ENCODE data around the gene GBE1.
"Not testable (repeated sequence)": the region's sequence is repeated elsewhere in the genome, so short reads cannot be mapped to it uniquely, and the experiment has no call there.

Gene GBE1

DNA sequence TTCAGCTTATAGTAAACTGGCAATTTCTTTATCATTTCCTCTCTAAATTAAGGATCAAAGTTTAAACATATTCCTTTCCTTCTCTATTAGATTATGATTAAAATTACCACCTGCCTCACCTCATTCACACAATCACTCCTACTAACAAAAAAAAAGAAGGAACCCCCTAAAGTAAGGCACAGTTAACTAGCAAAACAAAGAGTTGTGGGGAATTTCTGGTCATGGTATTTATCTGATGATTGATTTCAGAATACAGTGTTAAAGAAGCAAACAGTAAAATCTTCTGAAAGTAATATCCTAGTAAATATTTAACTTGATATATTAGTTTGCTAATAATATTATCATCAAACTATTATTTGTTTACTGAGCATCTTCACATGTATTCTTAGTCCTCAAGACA lies 8.8 kb downstream of the GBE1 start:
- DNase-seq, result no peak

DNA sequence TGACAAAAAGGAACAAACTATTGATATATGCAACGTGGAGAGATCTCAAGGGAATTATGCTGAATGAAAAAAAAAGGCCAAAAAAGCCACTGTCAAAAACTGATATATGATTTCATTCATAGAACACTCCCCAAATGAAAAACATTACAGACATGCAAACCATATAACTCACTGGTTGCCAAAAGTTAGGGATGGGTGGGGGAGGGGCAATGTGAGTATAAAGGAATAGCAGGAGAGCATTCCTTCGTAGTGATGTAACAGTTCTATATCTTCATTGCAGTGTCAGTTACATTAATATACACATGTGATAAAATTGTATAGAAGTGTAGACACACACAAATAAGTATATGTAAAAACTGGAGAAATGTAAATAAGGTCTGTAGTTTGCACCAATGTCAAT lies 12.2 kb downstream of the GBE1 start:
- DNase-seq, result no peak

DNA sequence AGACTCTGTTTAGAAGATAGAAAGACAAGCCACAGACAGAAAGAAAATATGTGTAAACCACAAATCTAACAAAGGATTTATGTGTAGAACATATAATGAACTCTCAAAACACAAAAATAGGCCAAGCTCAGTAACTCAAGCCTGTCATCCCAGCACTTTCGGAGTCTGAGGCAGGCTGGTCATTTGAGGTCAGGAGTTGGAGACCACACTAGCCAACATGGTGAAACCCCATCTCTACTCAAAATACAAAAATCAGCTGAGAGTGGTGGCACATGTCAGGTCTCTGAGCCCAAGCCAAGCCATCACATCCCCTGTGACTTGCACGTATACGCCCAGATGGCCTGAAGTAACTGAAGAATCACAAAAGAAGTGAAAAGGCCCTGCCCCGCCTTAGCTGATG lies 14.2 kb downstream of the GBE1 start:
- DNase-seq, result not testable (repeated sequence)

DNA sequence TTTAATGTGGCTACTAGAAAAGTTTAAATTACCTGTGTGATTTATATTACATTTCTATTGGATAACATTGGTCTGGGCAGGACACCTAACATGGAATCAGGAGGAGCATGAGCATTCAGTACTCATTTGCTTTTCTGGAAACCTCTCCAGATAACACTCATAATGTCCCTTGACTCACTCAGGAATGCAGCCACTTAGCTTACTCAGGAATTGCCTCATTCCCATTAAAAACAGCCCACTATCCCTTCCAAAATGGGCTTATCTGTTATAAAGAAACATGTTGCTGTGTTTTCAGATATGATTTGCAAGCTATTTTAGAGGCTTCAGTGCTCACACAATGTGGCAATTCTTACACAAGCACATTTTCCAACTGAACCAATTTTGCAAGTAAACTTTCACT lies 17.1 kb downstream of the GBE1 start:
- DNase-seq, result no peak

DNA sequence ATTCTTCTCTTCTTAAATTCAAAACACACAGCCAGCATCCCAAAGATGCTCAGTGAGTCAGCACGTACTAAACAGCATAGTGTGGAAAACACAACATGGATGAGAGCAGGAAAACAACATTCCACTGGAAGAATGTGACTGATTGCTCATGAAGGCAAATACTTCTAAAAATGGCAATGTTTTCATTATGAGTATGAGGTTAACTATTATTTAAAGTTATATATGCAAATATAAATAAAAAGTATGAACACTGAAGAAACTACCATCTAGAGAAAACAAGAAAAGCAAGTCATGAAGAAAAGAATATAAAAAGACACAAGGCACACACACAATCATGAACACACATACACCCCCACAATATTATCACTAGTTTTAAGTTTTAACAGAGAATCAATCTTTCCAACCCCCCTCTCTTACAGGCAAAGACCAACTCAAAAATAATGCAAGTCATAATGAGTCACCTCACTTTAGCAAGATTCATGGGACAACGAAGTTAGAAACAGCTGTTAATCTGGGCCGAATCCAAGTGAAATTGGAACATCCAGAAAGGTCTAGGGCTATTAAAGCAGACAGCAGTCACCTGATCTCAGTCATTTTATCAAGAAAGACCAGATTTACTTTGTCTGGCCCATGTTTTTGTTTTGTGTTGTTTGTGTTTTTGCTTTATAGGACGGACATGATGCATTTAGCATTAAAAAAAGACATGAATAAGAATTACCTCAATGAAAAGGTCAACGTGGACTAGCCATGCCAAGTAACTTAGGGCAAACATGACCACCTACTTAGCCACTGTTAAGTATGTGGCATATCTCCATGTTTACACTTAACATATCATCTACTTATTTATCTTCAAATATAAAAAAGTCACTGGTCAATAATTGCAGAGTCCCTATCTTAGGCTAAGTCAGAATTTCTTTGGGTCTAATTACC lies 18.1 kb downstream of the GBE1 start:
- no peak for DNase-seq

DNA sequence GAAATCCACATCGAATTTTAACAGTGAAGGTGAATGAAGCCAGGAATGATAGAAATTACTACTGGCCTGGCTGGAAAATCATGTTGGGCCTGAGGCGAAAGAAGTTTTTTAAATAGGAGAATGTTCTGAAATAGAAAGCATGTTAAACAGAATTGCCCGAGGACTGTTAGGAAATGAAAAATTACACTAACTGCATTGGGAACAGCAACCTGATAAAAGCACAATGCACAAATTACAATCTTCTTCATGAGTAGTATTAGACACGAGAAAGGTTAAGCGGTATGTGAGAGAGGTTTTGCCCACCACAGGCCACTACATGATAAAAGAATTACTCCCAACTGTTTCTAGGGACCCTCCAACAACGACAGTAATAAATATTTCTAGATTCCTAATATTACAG lies 18.9 kb downstream of the GBE1 start:
- DNase-seq, result no peak

DNA sequence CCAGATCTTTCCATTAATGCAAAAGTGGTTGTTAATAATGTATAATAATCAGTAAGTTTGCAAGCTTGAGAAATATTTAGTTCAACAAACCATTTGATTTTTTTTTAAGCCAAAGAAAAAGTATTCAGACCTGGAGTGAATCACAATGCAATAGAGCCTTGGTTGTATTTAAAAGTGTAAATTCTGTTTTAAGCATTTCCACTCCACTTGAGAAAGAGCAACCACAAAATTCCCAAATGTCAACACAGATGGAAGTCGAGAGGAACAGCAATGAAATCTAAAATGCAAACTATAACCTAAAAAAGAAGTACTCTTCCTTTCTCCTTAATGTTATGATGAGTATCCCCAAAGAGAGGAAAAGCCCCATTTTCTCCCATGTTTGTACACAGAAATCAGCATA lies 20.2 kb downstream of the GBE1 start:
- no peak for DNase-seq

DNA sequence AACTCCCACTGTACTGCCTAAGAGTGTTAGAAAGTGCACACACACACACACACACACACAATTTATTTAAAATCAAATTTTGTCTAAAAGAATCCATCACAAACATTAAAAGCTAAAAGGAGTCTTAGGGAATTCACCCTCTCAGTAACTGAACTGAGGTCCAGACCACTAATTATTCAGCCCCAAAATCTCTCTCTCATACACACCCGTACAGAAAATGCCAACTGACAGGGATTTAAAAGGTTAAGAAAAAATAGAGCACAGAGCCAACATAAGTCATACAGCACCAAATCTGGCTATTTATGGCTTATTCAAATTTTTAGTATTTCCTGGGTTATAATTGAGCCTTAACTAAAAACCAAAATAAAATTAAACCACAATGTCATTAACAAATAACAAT lies 20.7 kb downstream of the GBE1 start:
- no peak for DNase-seq

DNA sequence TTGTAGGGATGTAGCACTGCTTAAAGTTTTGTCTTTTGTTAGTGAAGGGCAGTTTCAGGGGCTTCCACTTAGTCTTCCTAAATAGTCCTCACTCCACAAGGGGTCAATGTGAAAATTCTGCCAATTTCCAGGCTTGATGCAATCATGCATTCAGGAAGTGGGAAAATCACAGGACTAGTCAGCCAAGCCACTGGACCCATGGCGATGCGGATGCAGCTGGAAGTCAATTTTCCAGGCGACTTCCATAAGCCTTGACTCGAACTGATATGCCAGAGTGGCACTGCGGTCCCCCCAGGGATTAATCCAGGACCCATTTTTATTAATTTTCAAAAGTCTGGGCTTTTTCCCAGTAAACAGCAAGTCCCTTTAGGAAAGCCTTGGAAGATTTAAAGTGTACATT lies 26.1 kb downstream of the GBE1 start:
- no peak for DNase-seq

DNA sequence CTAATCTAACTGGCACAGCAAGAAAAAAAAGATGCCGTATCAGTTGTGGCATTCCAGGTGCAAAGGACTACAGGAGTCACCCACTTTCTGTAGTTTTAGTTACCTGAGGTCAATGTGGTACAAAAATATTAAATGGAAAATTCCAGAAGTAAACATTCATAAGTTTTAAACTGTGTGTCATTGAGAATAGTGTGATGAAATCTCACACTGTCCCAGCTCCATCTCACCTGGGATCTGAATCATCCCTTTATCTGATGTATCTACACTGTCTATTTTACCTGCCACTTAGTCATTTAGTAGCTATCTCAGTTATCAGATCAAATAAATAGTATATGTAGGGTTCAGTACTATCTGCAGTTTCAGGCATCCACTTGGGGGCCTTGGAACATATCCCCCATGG lies 26.7 kb downstream of the GBE1 start:
- DNase-seq, result no peak

DNA sequence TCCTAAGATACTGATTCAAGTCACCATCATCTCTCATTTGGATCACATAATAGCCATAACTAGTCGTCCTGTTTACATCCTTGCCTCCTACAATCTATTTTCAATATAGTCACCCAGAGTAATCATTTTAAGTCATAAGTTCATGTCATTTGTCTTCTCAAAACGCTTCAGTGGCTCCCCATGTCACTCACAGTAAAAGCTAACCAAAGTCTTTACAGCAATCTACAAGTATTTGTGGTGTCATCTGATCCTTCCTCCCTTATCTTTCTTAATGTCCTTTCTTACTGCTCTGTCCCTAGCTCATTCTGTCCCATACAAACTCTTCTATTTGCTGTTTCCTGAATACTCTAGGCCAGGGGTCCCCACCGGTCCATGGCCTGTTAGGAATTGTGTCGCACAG lies 28.8 kb downstream of the GBE1 start:
- no peak for DNase-seq

DNA sequence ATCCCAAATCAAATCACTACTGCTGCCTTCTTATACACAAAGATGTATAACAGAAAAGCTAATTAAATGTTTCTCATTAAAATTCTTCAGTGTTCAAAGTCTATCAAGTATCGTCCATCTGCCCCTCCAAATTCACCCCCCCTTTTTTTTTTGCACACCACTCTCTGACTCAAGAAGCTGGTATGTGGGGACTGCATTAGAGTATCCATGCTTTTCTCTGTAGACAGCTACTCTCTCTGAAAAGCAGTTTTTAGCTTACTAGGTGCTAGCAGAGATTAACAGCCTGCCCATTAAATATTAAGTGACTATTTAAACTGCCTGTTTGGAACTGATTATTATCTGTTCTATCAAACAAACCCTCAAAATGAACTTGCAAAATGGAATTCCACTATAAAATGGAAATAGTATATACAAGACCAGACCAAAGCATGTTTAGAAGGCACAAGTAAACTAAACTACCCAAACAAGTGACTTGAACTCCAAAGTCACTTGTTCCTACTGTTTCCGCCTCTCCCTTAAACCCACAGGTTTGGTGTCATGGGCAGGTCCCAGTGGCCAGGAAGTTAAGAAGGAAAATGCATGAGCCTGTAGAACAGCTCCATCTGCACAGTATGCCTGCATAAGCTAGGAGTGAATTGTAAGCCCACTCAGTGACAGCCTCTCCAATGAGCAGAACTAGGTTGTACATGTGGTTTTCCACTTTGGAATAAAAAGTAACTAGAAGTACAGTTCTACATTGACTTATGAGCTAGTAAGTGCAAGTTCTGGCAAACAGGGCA lies 32.5 kb downstream of the GBE1 start:
- no peak for DNase-seq

DNA sequence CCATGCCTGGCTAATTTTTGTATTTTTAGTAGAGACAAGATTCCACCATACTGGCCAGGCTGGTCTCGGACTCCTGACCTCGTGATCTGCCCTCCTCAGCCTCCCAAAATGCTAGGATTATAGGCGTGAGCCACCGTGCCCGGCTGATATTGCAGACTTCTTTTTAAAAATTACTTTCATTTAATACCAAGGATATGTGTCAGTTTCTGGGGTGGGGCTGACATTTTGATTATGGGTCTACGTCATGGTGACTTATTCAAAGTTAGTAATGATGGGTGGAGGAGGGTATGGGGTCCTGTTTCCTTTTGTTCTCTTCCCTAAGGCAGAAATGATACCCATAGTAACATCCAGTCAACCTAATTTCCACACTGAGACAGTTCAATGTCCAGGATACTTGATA lies 34.7 kb downstream of the GBE1 start:
- no peak for DNase-seq

DNA sequence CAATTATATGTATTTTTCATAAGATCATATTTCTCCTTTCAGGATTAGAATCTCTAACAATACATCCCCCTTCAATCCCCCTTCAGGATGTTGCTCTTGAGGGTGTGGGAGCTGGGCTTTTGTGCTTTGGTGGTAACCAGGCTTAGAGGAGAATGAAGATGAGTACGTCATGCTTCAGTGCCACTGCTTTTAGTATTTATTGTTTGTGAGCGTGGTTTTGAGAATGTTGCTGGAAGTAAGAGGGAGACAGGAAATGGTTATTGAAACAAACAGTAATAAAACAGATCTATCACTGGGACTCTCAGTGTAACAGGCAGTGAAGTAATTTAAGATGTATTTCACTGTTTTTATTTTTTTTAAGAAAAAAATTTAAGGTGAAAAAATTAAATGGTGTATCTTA lies 35.3 kb downstream of the GBE1 start:
- no peak for DNase-seq

DNA sequence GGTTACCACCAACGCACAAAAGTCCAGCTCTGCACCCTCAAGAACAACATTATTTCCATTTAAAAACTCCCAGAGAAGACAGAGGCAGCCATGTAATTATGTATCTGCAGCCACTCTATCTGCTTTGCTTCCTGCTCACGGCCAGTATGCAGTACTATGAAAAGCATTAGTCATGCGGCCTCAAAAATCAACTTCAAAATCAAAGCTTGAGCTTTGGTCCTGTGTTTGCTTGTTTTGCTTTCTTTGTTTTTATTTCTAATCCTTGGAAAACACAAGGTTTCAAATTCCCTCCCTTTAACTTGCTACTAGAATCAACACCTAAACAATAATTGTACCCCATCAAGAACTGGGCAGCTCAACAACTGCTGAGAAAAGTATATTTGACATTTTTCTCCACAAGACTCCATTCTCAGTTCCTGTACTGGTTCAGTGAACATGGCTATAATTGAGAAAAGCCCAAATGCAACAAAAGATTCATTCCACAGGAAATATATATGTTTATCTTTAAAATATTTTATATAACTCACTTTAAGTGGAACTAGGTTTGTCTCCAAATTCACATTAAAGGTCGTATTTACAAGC lies 37.6 kb downstream of the GBE1 start:
- DNase-seq, result no peak

DNA sequence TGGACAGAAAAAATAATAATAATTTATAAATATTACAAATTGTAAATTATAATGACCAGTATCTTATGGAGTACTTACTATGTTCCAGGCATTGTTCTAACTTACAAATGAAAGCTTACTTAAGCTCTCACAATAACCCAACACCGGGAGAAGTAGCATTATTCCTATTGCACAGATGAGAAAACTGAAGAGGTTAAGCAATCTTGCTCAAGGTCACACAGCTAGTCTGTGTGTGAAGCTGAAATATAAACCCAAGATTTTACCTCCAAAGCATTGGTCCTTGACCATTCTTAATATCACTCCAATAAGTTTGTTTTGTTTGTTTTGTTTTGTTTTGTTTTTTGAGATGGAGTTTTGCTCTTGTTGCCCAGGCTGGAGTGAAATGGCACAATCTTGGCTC lies 43.1 kb downstream of the GBE1 start:
- no peak for DNase-seq

DNA sequence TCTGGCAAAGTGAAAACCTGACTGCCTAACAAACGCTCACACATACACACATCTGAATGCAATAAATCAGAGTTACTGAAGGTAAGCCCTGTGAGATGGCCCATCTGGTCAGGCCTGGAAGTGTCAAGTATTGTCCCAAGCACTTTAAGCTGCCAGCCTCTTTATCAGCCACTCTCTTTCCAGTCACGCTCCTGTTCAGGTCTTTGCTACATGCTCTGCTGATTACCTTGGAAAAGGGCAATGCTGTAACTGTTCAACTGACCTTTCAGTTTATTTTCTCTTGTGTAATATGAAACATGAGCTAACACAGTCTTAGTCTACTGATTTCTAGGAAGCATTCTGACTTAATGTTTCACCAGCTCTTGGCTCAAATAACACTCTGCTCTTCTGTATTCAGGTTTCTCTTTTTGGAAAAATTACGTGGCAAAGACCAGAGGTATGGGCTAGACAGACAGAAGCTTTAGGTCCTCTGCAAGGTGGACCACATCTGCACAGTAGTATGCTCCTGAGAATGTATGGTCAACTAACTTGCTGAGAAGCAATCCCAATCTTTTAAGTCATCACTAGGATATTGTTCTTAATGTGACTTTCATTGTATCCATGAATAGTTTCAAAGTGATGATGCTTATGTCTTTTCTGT lies 44.5 kb downstream of the GBE1 start:
- DNase-seq, result no peak

DNA sequence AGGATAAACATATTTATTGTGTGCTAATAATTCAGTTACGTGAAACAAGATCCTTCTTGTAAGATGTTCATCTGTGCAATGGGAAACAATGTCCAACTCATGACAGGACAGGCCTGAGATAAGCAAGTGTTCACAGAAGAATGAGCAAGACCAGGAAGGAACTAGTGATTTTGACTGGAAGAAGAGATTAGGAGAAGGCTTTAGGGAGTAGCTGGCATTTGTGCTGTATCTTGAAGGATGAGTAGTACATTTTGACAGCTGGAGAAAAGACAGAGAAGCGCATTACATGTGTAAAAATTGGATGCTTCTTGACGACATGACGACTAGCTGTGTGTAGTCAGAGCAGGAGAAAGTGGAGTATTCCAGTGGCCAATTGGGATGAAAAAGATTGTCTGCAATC lies 48.4 kb downstream of the GBE1 start:
- DNase-seq, result no peak

DNA sequence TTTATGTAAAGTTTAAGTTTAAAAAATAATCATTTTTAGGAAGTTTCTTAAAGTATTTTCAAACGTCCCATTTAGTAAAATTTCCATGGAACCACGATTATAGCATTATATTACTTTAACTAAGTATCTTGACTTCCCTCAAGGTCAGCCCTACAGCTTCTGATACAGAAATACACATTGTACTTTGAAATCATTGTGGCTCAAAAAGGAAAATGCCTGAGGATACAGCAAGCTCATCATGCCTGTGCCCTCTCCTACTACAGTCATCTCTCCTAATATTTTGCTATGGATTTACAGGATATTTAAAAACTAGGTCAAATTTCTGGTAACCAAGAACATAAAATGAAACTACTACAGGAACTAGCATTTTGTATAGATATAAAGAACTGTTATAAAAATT lies 51.8 kb downstream of the GBE1 start:
- DNase-seq, result no peak

DNA sequence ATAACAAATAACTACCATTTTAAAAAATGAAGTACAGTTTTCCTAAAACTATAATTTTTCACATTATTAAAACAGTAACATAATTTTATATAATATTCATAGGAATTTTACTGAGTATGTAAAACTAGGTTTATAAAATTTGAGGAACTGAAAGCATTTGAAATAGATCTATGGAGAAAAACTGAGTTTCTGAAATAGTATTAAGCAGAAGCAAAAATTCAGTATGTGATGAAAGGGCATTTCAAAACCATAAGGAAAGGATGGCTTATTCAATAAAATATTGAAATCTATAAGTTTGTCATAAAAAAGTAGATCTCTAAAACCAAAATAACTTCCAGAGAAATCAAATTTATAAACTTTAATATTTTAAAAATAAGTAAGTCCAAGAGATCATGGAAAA lies 53.4 kb downstream of the GBE1 start:
- DNase-seq, result no peak

DNA sequence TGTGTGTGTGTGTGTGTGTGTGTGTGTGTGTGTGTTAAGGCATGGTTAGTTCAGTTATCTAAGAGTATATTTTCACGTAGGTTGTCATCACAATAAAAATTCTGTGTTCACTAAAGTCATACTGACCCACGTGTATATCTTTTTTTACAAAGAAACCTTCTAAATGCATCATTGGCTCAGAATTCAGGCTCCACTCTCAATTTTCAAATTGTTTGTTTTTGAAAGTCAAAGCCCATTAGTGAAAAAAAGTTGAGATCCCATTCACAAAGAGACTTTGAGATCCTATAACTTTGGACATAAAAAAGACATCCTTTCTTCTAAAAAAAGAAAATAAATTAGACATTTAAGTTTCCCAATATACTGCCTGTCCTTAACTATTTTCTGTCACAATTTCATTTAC lies 59.3 kb downstream of the GBE1 start:
- no peak for DNase-seq

DNA sequence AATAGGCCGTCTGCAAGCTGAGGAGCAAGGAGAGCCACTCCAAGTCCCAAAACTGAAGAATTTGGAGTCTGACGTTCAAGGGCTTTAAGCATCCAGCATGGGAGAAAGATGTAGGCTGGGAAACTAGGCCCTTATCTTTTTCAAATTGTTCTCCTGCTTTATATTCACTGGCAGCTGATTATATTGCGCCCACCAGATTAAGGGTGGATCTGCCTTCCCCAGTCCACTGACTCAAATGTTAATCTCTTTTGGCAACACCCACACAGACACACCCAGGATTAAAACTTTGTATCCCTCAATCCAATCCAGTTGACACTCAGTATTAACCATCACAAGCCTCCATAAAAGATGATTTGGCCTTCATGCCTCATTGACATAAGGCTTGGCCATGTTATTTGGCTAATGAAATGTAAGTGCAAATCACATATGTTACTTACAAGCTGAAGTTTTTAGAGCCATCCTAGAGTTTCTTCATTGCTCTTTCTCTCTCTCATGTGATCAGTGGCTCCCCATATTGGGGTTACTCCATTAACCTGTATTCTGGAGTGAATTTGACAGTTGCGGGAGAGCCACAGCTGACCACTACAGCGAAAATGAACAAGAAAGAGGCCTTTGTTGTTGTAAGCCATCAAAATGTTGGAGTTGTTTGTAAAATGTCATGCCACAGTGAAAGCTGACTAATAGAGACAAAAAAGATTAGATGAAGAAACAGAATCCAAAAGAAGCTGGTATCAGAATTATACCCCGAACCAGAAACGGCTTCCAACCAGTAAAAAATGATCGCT lies 61.7 kb downstream of the GBE1 start:
- no peak for DNase-seq

DNA sequence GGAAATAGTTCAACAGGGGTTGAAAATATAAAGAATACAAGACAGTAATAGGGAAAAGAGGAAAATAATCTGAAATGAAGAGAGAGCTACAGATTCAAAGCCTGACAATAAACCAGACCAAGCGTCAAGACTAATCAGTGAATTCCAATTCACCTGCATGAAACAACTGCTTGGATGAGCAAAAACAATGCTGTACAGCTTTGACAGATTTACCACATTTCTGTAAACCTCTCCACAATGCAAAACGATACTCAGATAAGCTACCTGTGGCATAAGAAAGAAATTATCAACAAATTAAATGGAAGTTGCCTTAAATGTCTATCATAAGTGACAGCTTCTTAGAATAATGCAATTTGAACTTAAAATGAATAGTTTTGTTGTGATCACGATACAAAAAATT lies 65.4 kb downstream of the GBE1 start:
- no peak for DNase-seq

Measured in activated CD8-positive, alpha-beta memory T cell treated with anti-CD3 and anti-CD28 coated beads for 24 hours (primary cell).